Upper lobe of left lung (tissue), 4 donors: ENCODE results near the gene TBC1D24.

Experiments
- CTCF ChIP-seq, 6 experiments: fragments of 450-650 bp in 4 of 6; fragments of 200-600 bp in 2 of 6; sonication (generic) in 2 of 6; IDR thresholded peaks; one replicate each; pipeline ENCODE4 v1.5.1; 2016 to 2019; ENCODE audit warnings: antibody characterized with exemption in 6 of 6
- EP300 ChIP-seq, 4 donors: sonication (generic); formaldehyde crosslinking; IDR thresholded peaks; one replicate each; pipeline ENCODE4 v1.5.1; 2017; ENCODE audit warnings: antibody characterized with exemption in 4 of 4, control low read depth in 2 of 4
- POLR2A ChIP-seq, 4 donors: fragments of 450-650 bp; IDR thresholded peaks; one replicate each; pipeline ENCODE4 v1.5.1; 2016 to 2017; ENCODE audit warnings: antibody characterized with exemption in 4 of 4, mild to moderate bottlenecking in 2 of 4
- POLR2AphosphoS5 ChIP-seq, 2 donors: sonication (generic); formaldehyde crosslinking; IDR thresholded peaks; one replicate each; pipeline ENCODE4 v1.5.1; 2017; ENCODE audit warnings: antibody characterized with exemption in 2 of 2

DNA sequence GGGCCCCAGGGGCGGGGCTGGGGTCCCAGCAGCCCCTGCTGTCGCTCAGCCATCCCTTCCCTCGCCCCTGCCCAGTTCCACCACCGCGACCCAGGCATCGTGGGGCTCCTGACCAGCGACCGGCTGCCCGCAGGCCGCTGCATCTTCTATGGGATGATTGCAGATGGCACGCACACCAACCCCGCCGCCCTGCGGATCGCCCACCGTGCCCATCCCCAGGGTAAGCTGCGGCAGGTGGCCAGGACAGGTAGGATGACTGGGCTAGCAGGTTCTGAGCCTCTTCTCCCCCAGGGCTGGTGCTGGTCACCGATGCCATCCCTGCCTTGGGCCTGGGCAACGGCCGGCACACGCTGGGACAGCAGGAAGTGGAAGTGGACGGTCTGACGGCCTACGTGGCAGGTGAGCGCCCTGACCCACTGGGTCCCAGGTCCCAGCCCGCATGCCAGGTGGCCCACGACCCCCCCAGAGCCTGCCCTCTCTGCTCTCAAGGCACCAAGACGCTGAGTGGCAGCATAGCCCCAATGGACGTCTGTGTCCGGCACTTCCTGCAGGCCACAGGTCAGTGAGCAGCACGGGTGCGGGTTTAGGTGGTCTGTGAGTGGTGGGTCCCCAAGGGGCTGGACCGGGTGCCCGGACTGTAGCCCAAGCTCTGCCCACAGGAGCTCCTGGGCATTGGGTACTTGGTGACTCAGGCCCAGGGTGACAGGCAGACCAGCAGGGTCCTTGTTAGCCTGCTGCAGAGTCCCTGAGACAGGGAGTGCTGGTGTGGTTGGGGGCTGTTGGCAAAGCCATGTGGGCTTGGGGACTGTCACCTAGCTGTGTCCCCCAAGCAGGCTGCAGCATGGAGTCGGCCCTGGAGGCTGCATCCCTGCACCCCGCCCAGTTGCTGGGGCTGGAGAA is 53.5 kb downstream of the TBC1D24 start:
- TF ChIP-seq CTCF (IDR thresholded peaks at IDR 0.05) = no peak
- no peak for TF ChIP-seq POLR2AphosphoS5 (IDR thresholded peaks at IDR 0.05)
- TF ChIP-seq POLR2A (IDR thresholded peaks at IDR 0.05) = no peak
- no peak for TF ChIP-seq EP300 (IDR thresholded peaks at IDR 0.05)
